Raji (cell line): ENCODE data around the gene DEGS1.

Source experiments
- POLR2A ChIP-seq: IDR thresholded peaks from 2 replicates; pipeline ENCODE4 v1.6.1; 2011; ENCODE audit warnings: low read depth, low read length, control low read depth; ENCODE audit not compliant: insufficient read depth

Gene DEGS1

GRCh38 chr1:224193319-224193966 is 10.4 kb downstream of the DEGS1 start:
- no peak for TF ChIP-seq POLR2A

- no peak for TF ChIP-seq POLR2A
These were observed 14.0 kb downstream of the DEGS1 start for GRCh38 chr1:224196813-224197600.

GRCh38 chr1:224198572-224198971 is 15.5 kb downstream of the DEGS1 start:
- TF ChIP-seq POLR2A = no peak

- no peak for TF ChIP-seq POLR2A
These were observed 16.6 kb downstream of the DEGS1 start for GRCh38 chr1:224199679-224200078.

- no peak for TF ChIP-seq POLR2A
These were observed 18.3 kb downstream of the DEGS1 start for GRCh38 chr1:224201383-224201782.

- TF ChIP-seq POLR2A = no peak
These were observed 18.8 kb downstream of the DEGS1 start for GRCh38 chr1:224201853-224202252.

GRCh38 chr1:224203243-224204016 is 20.4 kb downstream of the DEGS1 start:
- no peak for TF ChIP-seq POLR2A

GRCh38 chr1:224205438-224205840 is 22.4 kb downstream of the DEGS1 start:
- TF ChIP-seq POLR2A = no peak

GRCh38 chr1:224211206-224211962 is 28.3 kb downstream of the DEGS1 start:
- TF ChIP-seq POLR2A = no peak

GRCh38 chr1:224212618-224213061 is 29.6 kb downstream of the DEGS1 start:
- no peak for TF ChIP-seq POLR2A

GRCh38 chr1:224213438-224214119 is 30.5 kb downstream of the DEGS1 start:
- TF ChIP-seq POLR2A = no peak

GRCh38 chr1:224216382-224216781 is 33.3 kb downstream of the DEGS1 start:
- TF ChIP-seq POLR2A = no peak

GRCh38 chr1:224217655-224218623 is 34.9 kb downstream of the DEGS1 start:
- no peak for TF ChIP-seq POLR2A
